C4-2B (cell line): ENCODE measurements around the gene KCNIP4.

Experiments used
- ZFX ChIP-seq: fragments of 450-650 bp; IDR thresholded peaks from 2 replicates; pipeline ENCODE4 v1.6.1; 2017
- TF ChIP-seq, protein P1 (sequence below): fragments of 450-650 bp; conservative IDR thresholded peaks from 2 replicates; pipeline ENCODE4 v1.5.1; 2017; ENCODE audit warnings: mild to moderate bottlenecking

GRCh38 chr4:21067351-21067750 is 881.2 kb downstream of the KCNIP4 start:
- TF ChIP-seq, protein P1, sequence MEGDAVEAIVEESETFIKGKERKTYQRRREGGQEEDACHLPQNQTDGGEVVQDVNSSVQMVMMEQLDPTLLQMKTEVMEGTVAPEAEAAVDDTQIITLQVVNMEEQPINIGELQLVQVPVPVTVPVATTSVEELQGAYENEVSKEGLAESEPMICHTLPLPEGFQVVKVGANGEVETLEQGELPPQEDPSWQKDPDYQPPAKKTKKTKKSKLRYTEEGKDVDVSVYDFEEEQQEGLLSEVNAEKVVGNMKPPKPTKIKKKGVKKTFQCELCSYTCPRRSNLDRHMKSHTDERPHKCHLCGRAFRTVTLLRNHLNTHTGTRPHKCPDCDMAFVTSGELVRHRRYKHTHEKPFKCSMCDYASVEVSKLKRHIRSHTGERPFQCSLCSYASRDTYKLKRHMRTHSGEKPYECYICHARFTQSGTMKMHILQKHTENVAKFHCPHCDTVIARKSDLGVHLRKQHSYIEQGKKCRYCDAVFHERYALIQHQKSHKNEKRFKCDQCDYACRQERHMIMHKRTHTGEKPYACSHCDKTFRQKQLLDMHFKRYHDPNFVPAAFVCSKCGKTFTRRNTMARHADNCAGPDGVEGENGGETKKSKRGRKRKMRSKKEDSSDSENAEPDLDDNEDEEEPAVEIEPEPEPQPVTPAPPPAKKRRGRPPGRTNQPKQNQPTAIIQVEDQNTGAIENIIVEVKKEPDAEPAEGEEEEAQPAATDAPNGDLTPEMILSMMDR = no peak
- TF ChIP-seq ZFX = no peak
